ENCODE results near the gene PLEKHG4.

Gene PLEKHG4

GRCh38 chr16:67264866-67265265 is 14.5 kb upstream of the PLEKHG4 start:
- no peak for DNase-seq (ENCODE audit: low spot score)

GRCh38 chr16:67265834-67266233 is 13.5 kb upstream of the PLEKHG4 start:
- DNase-seq (ENCODE audit: low spot score): no peak

GRCh38 chr16:67268136-67268579 is 11.2 kb upstream of the PLEKHG4 start:
- peak; percentile 83 for DNase-seq (ENCODE audit: low spot score)

- peak; percentile 62 for DNase-seq (ENCODE audit: low spot score)
Observed at GRCh38 chr16:67269766-67270165, 9.6 kb upstream of the PLEKHG4 start.

GRCh38 chr16:67270931-67271338 is 8.4 kb upstream of the PLEKHG4 start:
- DNase-seq (ENCODE audit: low spot score): no peak

- DNase-seq (ENCODE audit: low spot score): no peak
Observed at GRCh38 chr16:67271446-67271845, 7.9 kb upstream of the PLEKHG4 start.

GRCh38 chr16:67275321-67275720 is 4.0 kb upstream of the PLEKHG4 start:
- DNase-seq (ENCODE audit: low spot score): no peak

GRCh38 chr16:67277294-67277998 is 1.9 kb upstream of the PLEKHG4 start:
- peak; percentile 98 for DNase-seq (ENCODE audit: low spot score)

- peak; percentile 86 for DNase-seq (ENCODE audit: low spot score)
Observed at GRCh38 chr16:67277999-67278772, 1.1 kb upstream of the PLEKHG4 start.

GRCh38 chr16:67278773-67279295 is 498 bp upstream of the PLEKHG4 start:
- peak; percentile 48 for DNase-seq (ENCODE audit: low spot score)

- no peak for DNase-seq (ENCODE audit: low spot score)
Observed at GRCh38 chr16:67280090-67281015, 1.0 kb downstream of the PLEKHG4 start.

GRCh38 chr16:67281536-67282446 is 2.5 kb downstream of the PLEKHG4 start:
- DNase-seq (ENCODE audit: low spot score): no peak

- no peak for DNase-seq (ENCODE audit: low spot score)
Observed at GRCh38 chr16:67282447-67282805, 3.1 kb downstream of the PLEKHG4 start.

GRCh38 chr16:67283039-67283825 is 3.9 kb downstream of the PLEKHG4 start:
- no peak for DNase-seq (ENCODE audit: low spot score)

- DNase-seq (ENCODE audit: low spot score): no peak
Observed at GRCh38 chr16:67283826-67284555, 4.7 kb downstream of the PLEKHG4 start.

- DNase-seq (ENCODE audit: low spot score): peak; percentile 41
Observed at GRCh38 chr16:67284699-67285646, 5.6 kb downstream of the PLEKHG4 start.

GRCh38 chr16:67286441-67287235 is 7.3 kb downstream of the PLEKHG4 start:
- no peak for DNase-seq (ENCODE audit: low spot score)

GRCh38 chr16:67287960-67288359 is 8.6 kb downstream of the PLEKHG4 start:
- DNase-seq (ENCODE audit: low spot score): no peak
